ENCODE data around the gene PDLIM1. TPM values are rescaled to one million over a fixed set of nuclear protein-coding genes. Genes with fewer than 3 reads are reported as not detected.

Gene PDLIM1
- polyA plus RNA-seq, 3 donors, result 1.9 to 5.2 (median 4.8) TPM

- Histone ChIP-seq H3K27me3 (ENCODE audit: control insufficient read depth in 2 of 2, insufficient read depth in 2 of 2, low read length in 2 of 2) (no peaks in the 10 kb centered on the region), H4K20me1 (ENCODE audit: insufficient read depth, low read length) (no peaks in the 10 kb centered on the region), H3K9ac (ENCODE audit: insufficient read depth, low read length, poor library complexity, severe bottlenecking) (no peak overlapping the region), H3K4me1 (ENCODE audit: control insufficient read depth in 1 of 2, insufficient read depth in 2 of 2, low read length in 2 of 2) (no peaks in the 10 kb centered on the region), H3K9me3 (replicated peaks in 1 of 2; ENCODE audit: control insufficient read depth in 1 of 2, insufficient read depth in 1 of 2, low read length in 2 of 2) (no peaks in the 10 kb centered on the region), H3K4me3 (replicated peaks in 1 of 3; ENCODE audit: low read depth in 2 of 3, low read length in 3 of 3) (no peak overlapping the region), H2AFZ (ENCODE audit: insufficient read depth, low read depth, low read length, poor library complexity, severe bottlenecking) (no peak overlapping the region), H3K4me2 (replicated peaks; ENCODE audit: extremely low read depth, low read length, poor library complexity, severe bottlenecking) (no peak overlapping the region), H3K27ac (ENCODE audit: low read depth in 1 of 2, low read length in 2 of 2) (no peak overlapping the region), H3K79me2 (ENCODE audit: insufficient read depth, low read length) (no peaks in the 10 kb centered on the region), H3K36me3 (replicated peaks in 1 of 2; ENCODE audit: control insufficient read depth in 1 of 2, insufficient read depth in 2 of 2, low read length in 2 of 2) (no peaks in the 10 kb centered on the region)
- Mint-ChIP-seq H3K27ac (no peak overlapping the region), H3K4me3 (no peak overlapping the region), H3K9me3 (no peaks in the 10 kb centered on the region), H3K4me1 (no peaks in the 10 kb centered on the region), H3K27me3 (ENCODE audit: low read depth in 3 of 3) (peaks cover 0 to 2% (median 0%) of the 10 kb centered on the region in 3 donors), H3K36me3 (no peaks in the 10 kb centered on the region)
- TF ChIP-seq CTCF (IDR thresholded peaks at IDR 0.05), result no peak
- intact Hi-C loops (cut with micrococcal nuclease), result no loop called here
- no peak for DNase-seq
- WGBS (ENCODE audit: insufficient coverage), result 17% methylated on average over 2 of the region's 3 CpGs
These were observed 76.0 kb downstream of the PDLIM1 start for GRCh38 chr10:95214793-95215192.

GRCh38 chr10:95214369-95214768, 76.4 kb downstream of the PDLIM1 start:
- no peaks in the 10 kb centered on the region for H3K9me3 Mint-ChIP-seq
- no peak overlapping the region for H2AFZ ChIP-seq (ENCODE audit: insufficient read depth, low read depth, low read length, poor library complexity, severe bottlenecking)
- no peaks in the 10 kb centered on the region for H4K20me1 ChIP-seq (ENCODE audit: insufficient read depth, low read length)
- no CpG with 5 or more reads among the region's 2 CpGs for WGBS (ENCODE audit: insufficient coverage)
- H3K79me2 ChIP-seq (ENCODE audit: insufficient read depth, low read length), result no peaks in the 10 kb centered on the region
- H3K4me3 ChIP-seq (replicated peaks in 1 of 3; ENCODE audit: low read depth in 2 of 3, low read length in 3 of 3), result no peak overlapping the region
- H3K36me3 Mint-ChIP-seq, result no peaks in the 10 kb centered on the region
- intact Hi-C loops (cut with micrococcal nuclease), result no loop called here
- no peaks in the 10 kb centered on the region for H3K36me3 ChIP-seq (replicated peaks in 1 of 2; ENCODE audit: control insufficient read depth in 1 of 2, insufficient read depth in 2 of 2, low read length in 2 of 2)
- H3K27ac Mint-ChIP-seq, result no peak overlapping the region
- no peak for TF ChIP-seq CTCF (IDR thresholded peaks at IDR 0.05)
- no peaks in the 10 kb centered on the region for H3K27me3 ChIP-seq (ENCODE audit: control insufficient read depth in 2 of 2, insufficient read depth in 2 of 2, low read length in 2 of 2)
- peaks cover 0 to 2% (median 0%) of the 10 kb centered on the region in 3 donors for H3K27me3 Mint-ChIP-seq (ENCODE audit: low read depth in 3 of 3)
- H3K9ac ChIP-seq (ENCODE audit: insufficient read depth, low read length, poor library complexity, severe bottlenecking), result no peak overlapping the region
- no peak for DNase-seq
- H3K4me3 Mint-ChIP-seq, result no peak overlapping the region
- no peak overlapping the region for H3K4me2 ChIP-seq (replicated peaks; ENCODE audit: extremely low read depth, low read length, poor library complexity, severe bottlenecking)
- no peaks in the 10 kb centered on the region for H3K4me1 Mint-ChIP-seq
- no peak overlapping the region for H3K27ac ChIP-seq (ENCODE audit: low read depth in 1 of 2, low read length in 2 of 2)
- H3K4me1 ChIP-seq (ENCODE audit: control insufficient read depth in 1 of 2, insufficient read depth in 2 of 2, low read length in 2 of 2), result no peaks in the 10 kb centered on the region
- no peaks in the 10 kb centered on the region for H3K9me3 ChIP-seq (replicated peaks in 1 of 2; ENCODE audit: control insufficient read depth in 1 of 2, insufficient read depth in 1 of 2, low read length in 2 of 2)

Data from CD14-positive monocyte (primary cell).